Loucy (cell line): ENCODE results near the gene M1AP.

Experiments
- H2AFZ ChIP-seq: fragments of 200-600 bp; sonication (generic); 2 replicates; pipeline ENCODE4 v1.6.0; 2016; ENCODE audit warnings: antibody characterized with exemption, mild to moderate bottlenecking, low read length, moderate library complexity
- H3F3A ChIP-seq: fragments of 200-600 bp; 2 replicates; pipeline ENCODE4 v1.6.0; 2016; ENCODE audit warnings: antibody characterized with exemption, low read depth, mild to moderate bottlenecking
- H3K27me3 ChIP-seq: fragments of 200-600 bp; sonication (generic); 2 replicates; pipeline ENCODE4 v1.6.1; 2014; ENCODE audit warnings: low read length, mild to moderate bottlenecking; ENCODE audit not compliant: insufficient read depth, poor library complexity, severe bottlenecking
- H3K36me3 ChIP-seq: fragments of 200-600 bp; sonication (generic); 2 replicates; pipeline ENCODE4 v1.6.1; 2016; ENCODE audit warnings: low read length; ENCODE audit not compliant: insufficient read depth
- H3K4me1 ChIP-seq: fragments of 200-600 bp; sonication (generic); 2 replicates; pipeline ENCODE4 v1.5.1; 2014; ENCODE audit warnings: low read length, mild to moderate bottlenecking; ENCODE audit not compliant: insufficient read depth, poor library complexity, severe bottlenecking
- H3K4me2 ChIP-seq: fragments of 200-600 bp; sonication (generic); 2 replicates; pipeline ENCODE4 v1.6.0; 2014; ENCODE audit warnings: antibody characterized with exemption, low read length, low read depth, mild to moderate bottlenecking; ENCODE audit not compliant: poor library complexity, severe bottlenecking
- H3K4me3 ChIP-seq: fragments of 200-600 bp; sonication (generic); 2 replicates; pipeline ENCODE4 v1.5.1; 2014; ENCODE audit warnings: low read length, mild to moderate bottlenecking, mixed read lengths; ENCODE audit not compliant: poor library complexity, severe bottlenecking
- H3K79me2 ChIP-seq: fragments of 200-600 bp; sonication (generic); 2 replicates; pipeline ENCODE4 v1.6.1; 2014; ENCODE audit warnings: low read length; ENCODE audit not compliant: insufficient read depth
- H3K9ac ChIP-seq: fragments of 200-600 bp; sonication (generic); 2 replicates; pipeline ENCODE4 v1.6.0; 2014; ENCODE audit warnings: mild to moderate bottlenecking, low read depth, low read length, moderate library complexity; ENCODE audit not compliant: poor library complexity, severe bottlenecking
- H3K9me2 ChIP-seq: fragments of 200-600 bp; sonication (generic); replicated peaks from 2 replicates; pipeline ENCODE4 v1.6.1; 2016; ENCODE audit warnings: low read depth, low read length, mixed read lengths
- H3K9me3 ChIP-seq: fragments of 200-600 bp; sonication (generic); 2 replicates; pipeline ENCODE4 v1.6.1; 2014; ENCODE audit warnings: mild to moderate bottlenecking, antibody characterized with exemption, low read length, low read depth; ENCODE audit not compliant: insufficient read depth
- H4K20me1 ChIP-seq: fragments of 200-600 bp; sonication (generic); 2 replicates; pipeline ENCODE4 v1.6.0; 2014; ENCODE audit warnings: antibody characterized with exemption, low read length, mild to moderate bottlenecking; ENCODE audit not compliant: insufficient read depth, poor library complexity, severe bottlenecking
- EZH2phosphoT487 ChIP-seq: fragments of 200-600 bp; IDR thresholded peaks from 2 replicates; pipeline ENCODE4 v1.6.1; 2018; ENCODE audit warnings: antibody characterized with exemption, mild to moderate bottlenecking, moderate library complexity, borderline replicate concordance
- TF ChIP-seq, protein P1 (sequence below): fragments of 200-600 bp; sonication (generic); conservative IDR thresholded peaks from 2 replicates; pipeline ENCODE4 v1.5.1; 2014; ENCODE audit warnings: mild to moderate bottlenecking, antibody characterized with exemption, low read length

M1AP gene

DNA sequence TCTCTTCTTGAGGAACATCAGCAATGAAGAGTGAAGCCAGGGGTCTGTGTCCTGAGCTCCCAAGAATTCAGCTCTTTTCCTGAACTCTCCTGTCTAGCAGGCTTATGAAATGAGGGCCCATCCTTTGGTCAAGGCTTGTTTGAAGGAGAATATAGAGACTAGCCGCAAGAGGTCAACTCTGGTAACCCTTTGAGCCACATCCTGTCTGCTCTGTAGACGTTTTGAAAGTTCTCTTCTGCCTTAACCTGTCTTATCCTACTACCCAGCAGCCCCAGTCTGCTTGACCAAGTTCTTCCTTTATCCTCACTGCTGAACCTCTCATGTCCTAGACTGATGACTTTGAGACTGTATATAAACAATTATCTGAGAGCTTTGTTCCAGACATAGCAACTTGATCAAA, 11.3 kb upstream of the M1AP start:
- no peaks in the 10 kb centered on the region for H4K20me1 ChIP-seq
- peaks cover 10% of the 10 kb centered on the region for H3K4me1 ChIP-seq
- H3K27me3 ChIP-seq, result no peaks in the 10 kb centered on the region
- H3K79me2 ChIP-seq, result no peaks in the 10 kb centered on the region
- H3F3A ChIP-seq, result no peaks in the 10 kb centered on the region
- no peaks in the 10 kb centered on the region for H3K9me3 ChIP-seq
- H2AFZ ChIP-seq, result no peak overlapping the region
- no peak overlapping the region for H3K4me3 ChIP-seq
- no peaks in the 10 kb centered on the region for H3K36me3 ChIP-seq
- TF ChIP-seq, protein P1, sequence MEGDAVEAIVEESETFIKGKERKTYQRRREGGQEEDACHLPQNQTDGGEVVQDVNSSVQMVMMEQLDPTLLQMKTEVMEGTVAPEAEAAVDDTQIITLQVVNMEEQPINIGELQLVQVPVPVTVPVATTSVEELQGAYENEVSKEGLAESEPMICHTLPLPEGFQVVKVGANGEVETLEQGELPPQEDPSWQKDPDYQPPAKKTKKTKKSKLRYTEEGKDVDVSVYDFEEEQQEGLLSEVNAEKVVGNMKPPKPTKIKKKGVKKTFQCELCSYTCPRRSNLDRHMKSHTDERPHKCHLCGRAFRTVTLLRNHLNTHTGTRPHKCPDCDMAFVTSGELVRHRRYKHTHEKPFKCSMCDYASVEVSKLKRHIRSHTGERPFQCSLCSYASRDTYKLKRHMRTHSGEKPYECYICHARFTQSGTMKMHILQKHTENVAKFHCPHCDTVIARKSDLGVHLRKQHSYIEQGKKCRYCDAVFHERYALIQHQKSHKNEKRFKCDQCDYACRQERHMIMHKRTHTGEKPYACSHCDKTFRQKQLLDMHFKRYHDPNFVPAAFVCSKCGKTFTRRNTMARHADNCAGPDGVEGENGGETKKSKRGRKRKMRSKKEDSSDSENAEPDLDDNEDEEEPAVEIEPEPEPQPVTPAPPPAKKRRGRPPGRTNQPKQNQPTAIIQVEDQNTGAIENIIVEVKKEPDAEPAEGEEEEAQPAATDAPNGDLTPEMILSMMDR, result no peak
- TF ChIP-seq EZH2phosphoT487, result no peak
- H3K4me2 ChIP-seq, result no peak overlapping the region
- H3K9ac ChIP-seq, result no peak overlapping the region
- no peaks in the 10 kb centered on the region for H3K9me2 ChIP-seq

DNA sequence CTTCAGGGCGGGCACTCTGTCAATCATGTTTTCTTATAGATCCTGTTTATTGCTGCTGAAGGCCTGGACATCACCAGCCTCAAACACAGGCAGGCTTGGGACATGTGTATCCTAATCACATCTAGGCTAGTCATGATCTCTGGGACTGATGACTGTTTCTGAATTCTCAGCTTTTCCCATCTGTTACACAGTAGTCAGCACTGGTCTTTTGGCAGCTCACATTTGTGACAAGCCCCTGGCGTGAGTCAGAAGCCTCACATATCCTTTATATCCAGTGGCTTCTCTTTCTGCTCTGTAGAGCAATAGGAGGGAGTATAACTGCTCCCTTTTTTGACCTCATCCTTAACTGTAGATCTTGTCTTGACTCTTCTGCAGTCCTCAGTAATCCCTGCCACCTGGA, 10.4 kb upstream of the M1AP start:
- H3K79me2 ChIP-seq, result no peaks in the 10 kb centered on the region
- TF ChIP-seq EZH2phosphoT487, result no peak
- TF ChIP-seq, protein P1, result no peak
- no peak overlapping the region for H3K4me2 ChIP-seq
- H3K4me1 ChIP-seq, result peaks cover 13% of the 10 kb centered on the region
- no peak overlapping the region for H2AFZ ChIP-seq
- no peak overlapping the region for H3K9ac ChIP-seq
- no peak overlapping the region for H3K4me3 ChIP-seq
- no peaks in the 10 kb centered on the region for H3K9me2 ChIP-seq
- no peaks in the 10 kb centered on the region for H3K9me3 ChIP-seq
- H3K36me3 ChIP-seq, result no peaks in the 10 kb centered on the region
- no peaks in the 10 kb centered on the region for H3K27me3 ChIP-seq
- no peaks in the 10 kb centered on the region for H4K20me1 ChIP-seq
- H3F3A ChIP-seq, result no peaks in the 10 kb centered on the region

DNA sequence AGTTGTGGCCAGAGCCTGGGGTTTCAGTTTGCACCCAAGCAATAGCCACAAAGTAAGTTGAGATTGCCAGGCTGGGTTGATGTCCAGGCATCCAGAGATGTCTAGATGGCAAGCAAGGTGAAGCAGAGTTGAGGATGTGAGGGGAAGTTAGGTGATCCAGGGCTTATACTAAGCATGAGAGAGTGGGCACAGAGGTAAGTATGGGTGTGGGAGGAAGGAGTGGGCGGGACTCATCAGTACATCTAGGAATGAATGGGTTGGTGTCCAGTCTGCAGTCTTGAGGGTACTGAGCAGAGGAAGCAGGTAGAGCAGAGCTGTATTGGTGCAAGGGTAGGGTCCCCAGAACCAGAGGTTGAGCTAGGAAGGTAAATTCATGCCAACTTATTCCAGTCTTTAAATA, 7.4 kb upstream of the M1AP start:
- H3K27me3 ChIP-seq, result no peaks in the 10 kb centered on the region
- peaks cover 15% of the 10 kb centered on the region for H3K4me1 ChIP-seq
- peak overlapping the region; percentile 92 for H3K4me2 ChIP-seq
- no peaks in the 10 kb centered on the region for H3K9me2 ChIP-seq
- H3K36me3 ChIP-seq, result no peaks in the 10 kb centered on the region
- H3K4me3 ChIP-seq, result no peak overlapping the region
- H2AFZ ChIP-seq, result no peak overlapping the region
- H3K79me2 ChIP-seq, result no peaks in the 10 kb centered on the region
- TF ChIP-seq, protein P1, result no peak
- no peak for TF ChIP-seq EZH2phosphoT487
- no peaks in the 10 kb centered on the region for H4K20me1 ChIP-seq
- no peaks in the 10 kb centered on the region for H3K9me3 ChIP-seq
- H3K9ac ChIP-seq, result no peak overlapping the region
- no peaks in the 10 kb centered on the region for H3F3A ChIP-seq
